Sigmoid colon (tissue), 4 donors: Measurements from ENCODE around the gene ATP6AP1.

Experiments
- EP300 ChIP-seq, 4 donors: sonication (generic); formaldehyde crosslinking; IDR thresholded peaks; one replicate each; pipeline ENCODE4 v1.6.1; 2017; ENCODE audit warnings: antibody characterized with exemption in 4 of 4
- POLR2A ChIP-seq, 2 donors: fragments of 450-650 bp; IDR thresholded peaks; one replicate each; pipeline ENCODE4 v1.6.1; 2016; ENCODE audit warnings: antibody characterized with exemption in 2 of 2, mild to moderate bottlenecking in 2 of 2, moderate library complexity in 2 of 2
- POLR2AphosphoS5 ChIP-seq, 4 donors: sonication (generic); formaldehyde crosslinking; IDR thresholded peaks; one replicate each; pipeline ENCODE4 v1.6.1; 2017; ENCODE audit warnings: antibody characterized with exemption in 4 of 4
- TF ChIP-seq, protein P1 (sequence below), 4 experiments: fragments of 450-650 bp in 3 of 4; fragments of 200-600 bp in 1 of 4; IDR thresholded peaks; one replicate each; pipeline ENCODE4 v1.5.1; 2016 to 2019; ENCODE audit warnings: antibody characterized with exemption in 4 of 4, mild to moderate bottlenecking in 3 of 4, moderate library complexity in 2 of 4

DNA sequence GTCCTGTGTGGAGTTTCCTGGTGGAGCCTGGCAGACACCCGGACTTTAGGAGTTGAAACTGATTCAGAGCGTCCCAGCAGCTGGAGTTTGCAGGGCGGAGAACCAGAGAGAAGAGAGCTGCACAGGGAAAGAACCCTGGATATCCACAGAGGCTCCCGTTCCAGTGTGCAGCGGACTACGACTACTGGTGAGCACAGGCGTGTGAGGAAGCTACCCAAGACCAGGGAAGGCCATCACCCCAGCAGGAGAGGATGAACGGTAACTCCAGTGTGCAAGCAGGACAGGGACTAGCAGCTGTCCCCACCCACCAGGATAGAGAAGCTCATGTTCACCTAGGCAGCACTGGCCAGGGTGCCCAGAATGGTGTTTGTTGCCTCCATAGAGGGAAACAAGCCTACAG lies 48.3 kb downstream of the ATP6AP1 start:
- TF ChIP-seq POLR2A (IDR thresholded peaks at IDR 0.05) (no peak), POLR2AphosphoS5 (IDR thresholded peaks at IDR 0.05) (no peak), EP300 (IDR thresholded peaks at IDR 0.05) (no peak)
- TF ChIP-seq, protein P1, sequence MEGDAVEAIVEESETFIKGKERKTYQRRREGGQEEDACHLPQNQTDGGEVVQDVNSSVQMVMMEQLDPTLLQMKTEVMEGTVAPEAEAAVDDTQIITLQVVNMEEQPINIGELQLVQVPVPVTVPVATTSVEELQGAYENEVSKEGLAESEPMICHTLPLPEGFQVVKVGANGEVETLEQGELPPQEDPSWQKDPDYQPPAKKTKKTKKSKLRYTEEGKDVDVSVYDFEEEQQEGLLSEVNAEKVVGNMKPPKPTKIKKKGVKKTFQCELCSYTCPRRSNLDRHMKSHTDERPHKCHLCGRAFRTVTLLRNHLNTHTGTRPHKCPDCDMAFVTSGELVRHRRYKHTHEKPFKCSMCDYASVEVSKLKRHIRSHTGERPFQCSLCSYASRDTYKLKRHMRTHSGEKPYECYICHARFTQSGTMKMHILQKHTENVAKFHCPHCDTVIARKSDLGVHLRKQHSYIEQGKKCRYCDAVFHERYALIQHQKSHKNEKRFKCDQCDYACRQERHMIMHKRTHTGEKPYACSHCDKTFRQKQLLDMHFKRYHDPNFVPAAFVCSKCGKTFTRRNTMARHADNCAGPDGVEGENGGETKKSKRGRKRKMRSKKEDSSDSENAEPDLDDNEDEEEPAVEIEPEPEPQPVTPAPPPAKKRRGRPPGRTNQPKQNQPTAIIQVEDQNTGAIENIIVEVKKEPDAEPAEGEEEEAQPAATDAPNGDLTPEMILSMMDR (IDR thresholded peaks at IDR 0.05): no peak
